NCI-H2107 (cell line): Measurements from ENCODE around the gene CGREF1.
"Not testable (repeated sequence)": the region's sequence is repeated elsewhere in the genome, so short reads cannot be mapped to it uniquely, and the experiment has no call there.

Experiments
- DNase-seq: peaks from one replicate; lab custom pipeline; 2025; lab: John Stamatoyannopoulos, UW

CGREF1 gene

DNA sequence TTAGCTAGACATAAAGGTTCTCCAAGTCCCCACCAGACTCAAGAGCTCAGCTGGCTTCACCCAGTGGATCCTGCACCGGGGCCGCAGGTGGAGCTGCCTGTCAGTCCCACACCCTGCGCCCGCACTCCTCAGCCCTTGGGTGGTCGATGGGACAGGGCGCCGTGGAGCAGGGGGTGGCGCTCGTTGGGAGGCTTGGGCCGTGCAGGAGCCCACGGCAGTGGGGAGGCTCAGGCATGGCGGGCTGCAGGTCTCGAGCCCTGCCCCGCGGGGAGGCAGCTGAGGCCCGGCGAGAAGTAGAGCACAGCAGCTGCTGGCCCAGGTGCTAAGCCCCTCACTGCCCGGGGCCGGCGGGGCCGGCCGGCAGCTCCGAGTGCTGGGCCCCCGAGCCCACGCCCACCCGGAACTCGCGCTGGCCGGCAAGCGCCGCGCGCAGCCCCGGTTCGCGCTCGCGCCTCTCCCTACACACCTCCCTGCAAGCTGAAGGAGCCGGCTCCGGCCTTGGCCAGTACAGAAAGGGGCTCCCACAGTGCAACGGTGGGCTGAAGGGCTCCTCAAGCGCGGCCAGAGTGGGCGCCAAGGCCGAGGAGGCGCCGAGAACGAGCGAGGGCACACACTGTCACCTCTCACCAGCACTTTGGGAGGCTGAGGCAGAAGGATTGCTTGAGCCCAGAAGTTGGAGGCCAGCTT is 7.4 kb downstream of the CGREF1 start:
- DNase-seq = not testable (repeated sequence)

DNA sequence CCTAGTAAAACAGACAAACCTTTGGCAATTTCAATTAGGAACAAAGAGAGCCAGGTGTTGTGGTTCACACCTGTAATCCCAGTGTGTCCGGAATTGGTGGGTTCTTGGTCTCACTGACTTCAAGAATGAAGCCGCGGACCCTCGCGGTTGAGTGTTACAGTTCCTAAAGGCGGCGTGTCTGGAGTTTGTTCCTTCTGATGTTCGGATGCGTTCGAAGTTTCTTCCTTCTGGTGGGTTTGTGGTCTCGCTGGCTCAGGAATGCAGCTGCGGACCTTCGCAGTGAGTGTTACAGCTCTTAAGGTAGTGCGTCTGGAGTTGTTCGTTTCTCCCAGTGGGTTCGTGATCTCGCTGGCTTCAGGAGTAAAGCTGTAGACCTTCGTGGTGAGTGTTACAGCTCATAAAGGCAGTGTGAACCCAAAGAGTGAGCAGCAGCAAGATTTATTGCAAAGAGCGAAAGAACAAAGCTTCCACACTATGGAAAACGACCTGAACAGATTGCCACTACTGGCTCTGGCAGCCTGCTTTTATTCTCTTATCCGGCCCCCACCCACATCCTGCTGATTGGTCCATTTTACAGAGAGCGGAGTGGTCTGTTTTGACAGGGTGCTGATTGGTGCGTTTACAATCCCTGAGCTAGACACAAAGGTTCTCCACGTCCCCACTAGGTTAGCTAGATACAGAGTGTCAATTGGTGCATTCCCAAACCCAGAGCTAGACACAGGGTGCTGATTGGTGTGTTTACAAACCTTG is 8.2 kb downstream of the CGREF1 start:
- not testable (repeated sequence) for DNase-seq

DNA sequence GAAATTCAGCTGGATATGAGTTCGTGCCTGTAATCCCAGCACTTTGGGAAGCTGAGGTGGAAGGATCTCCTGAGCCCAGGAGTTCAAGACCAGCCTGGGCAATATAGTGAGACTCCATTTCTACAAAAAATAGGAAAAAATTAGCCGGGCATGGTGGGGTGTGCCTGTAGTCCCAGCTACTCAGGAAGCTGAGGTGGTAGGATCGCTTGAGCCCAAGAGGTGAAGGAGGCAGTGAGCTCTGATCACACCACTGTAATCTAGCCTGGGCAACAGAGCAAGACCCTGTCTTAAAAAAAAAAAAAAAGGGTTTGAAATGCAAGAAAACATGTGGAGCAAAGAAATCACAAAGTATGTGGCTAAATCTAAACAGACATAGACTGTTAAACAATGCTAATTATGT is 9.8 kb downstream of the CGREF1 start:
- no peak for DNase-seq

DNA sequence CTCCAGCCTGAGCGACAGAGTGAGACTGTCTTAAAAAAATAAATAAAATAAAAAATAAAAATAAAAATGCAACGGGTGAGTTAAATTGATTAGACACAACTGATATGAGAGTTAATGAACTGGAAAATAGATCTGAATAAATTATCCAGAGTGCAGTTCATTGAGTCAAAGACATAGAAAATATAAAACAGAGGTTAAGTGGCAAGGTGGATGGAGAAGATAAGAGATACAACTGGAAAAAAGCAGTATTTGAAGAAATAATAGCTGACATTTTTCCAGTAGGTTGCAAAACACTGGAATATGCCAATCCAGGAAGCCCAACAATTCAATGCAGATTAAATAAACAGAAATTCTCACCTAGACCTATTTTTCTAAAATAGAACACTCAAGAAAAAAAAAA is 10.7 kb downstream of the CGREF1 start:
- no peak for DNase-seq

- DNase-seq = no peak
Measured at GRCh38 chr2:27105981-27106380, 12.9 kb downstream of the CGREF1 start.

DNA sequence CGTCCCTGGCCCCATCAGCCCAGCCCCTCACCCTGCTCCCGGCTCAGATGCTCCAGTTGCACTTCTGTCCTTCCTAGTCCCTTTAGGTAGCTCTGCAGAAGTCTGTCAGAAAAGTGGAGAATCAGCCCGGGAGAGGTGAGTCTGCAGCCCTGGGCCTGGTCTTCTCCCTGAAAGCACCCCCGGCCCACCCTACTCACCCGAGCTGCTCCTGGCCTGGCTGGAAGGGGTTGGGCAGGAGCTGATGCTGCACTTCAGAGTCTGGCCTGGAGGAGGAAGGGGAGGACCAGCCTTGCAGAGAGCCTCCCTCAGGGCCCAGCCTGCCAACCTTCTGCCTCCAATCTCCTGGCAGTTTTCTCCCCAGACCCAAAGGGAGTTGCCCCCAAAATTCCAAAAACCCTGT is 16.6 kb downstream of the CGREF1 start:
- no peak for DNase-seq

DNA sequence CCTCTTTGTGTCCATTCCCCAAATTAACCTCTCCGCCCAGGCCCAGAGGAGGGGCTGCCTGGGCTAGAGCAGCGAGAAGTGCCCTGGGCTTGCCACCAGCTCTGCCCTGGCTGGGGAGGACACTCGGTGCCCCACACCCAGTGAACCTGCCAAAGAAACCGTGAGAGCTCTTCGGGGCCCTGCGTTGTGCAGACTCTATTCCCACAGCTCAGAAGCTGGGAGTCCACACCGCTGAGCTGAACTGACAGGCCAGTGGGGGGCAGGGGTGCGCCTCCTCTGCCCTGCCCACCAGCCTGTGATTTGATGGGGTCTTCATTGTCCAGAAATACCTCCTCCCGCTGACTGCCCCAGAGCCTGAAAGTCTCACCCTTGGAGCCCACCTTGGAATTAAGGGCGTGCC is 18.9 kb downstream of the CGREF1 start:
- no peak for DNase-seq

- no peak for DNase-seq
Measured at GRCh38 chr2:27099334-27099955, 19.5 kb downstream of the CGREF1 start.

DNA sequence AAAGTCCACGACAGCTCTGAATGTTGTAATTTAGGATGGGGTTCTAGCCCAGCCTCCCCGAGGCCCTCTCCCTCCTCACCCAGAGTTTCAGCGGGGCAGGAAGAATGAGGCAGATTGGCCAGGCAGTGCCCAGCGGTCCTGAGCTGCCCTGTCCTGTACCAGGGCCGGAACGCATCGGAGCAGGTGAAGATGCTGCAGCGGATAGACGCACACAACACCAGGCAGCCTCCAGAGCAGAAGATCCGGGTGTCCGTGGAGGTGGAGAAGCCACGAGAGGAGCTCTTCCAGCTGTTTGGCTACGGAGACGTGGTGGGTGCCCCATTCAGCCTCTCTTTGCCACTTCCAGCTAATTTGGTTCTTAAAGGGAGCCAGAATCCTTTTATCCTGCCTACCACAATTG is 21.6 kb downstream of the CGREF1 start:
- no peak for DNase-seq

DNA sequence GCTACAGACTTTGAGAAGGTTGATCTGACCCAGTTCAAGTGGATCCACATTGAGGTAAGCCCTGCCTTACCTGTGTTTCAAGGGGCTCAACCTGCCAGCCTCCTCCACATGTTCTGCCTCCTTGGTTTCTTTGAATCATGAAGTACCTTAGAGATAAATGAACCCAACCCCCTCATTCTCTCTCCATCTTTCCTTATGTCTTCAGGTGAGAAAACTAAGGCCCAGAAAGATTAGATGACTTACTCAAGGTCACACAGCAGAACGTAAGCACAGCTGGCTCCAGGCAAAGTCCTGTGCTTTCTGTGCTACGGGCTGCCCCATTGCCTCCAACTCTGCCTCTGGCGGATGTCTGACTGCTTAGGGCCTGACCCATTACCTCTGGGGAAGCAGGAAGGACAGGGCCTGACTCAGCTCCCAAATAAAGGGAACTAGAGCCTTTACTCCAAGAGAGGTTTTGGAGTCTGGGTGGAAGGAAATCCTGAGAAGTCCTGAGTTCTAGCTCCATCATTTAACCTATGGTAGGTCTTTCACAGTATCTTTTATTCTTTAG is 22.1 kb downstream of the CGREF1 start:
- DNase-seq = no peak

- DNase-seq = no peak
Measured at GRCh38 chr2:27095745-27096651, 22.9 kb downstream of the CGREF1 start.

- no peak for DNase-seq
Measured at GRCh38 chr2:27095427-27095744, 23.5 kb downstream of the CGREF1 start.

- DNase-seq = no peak
Measured at GRCh38 chr2:27094353-27094984, 24.5 kb downstream of the CGREF1 start.

DNA sequence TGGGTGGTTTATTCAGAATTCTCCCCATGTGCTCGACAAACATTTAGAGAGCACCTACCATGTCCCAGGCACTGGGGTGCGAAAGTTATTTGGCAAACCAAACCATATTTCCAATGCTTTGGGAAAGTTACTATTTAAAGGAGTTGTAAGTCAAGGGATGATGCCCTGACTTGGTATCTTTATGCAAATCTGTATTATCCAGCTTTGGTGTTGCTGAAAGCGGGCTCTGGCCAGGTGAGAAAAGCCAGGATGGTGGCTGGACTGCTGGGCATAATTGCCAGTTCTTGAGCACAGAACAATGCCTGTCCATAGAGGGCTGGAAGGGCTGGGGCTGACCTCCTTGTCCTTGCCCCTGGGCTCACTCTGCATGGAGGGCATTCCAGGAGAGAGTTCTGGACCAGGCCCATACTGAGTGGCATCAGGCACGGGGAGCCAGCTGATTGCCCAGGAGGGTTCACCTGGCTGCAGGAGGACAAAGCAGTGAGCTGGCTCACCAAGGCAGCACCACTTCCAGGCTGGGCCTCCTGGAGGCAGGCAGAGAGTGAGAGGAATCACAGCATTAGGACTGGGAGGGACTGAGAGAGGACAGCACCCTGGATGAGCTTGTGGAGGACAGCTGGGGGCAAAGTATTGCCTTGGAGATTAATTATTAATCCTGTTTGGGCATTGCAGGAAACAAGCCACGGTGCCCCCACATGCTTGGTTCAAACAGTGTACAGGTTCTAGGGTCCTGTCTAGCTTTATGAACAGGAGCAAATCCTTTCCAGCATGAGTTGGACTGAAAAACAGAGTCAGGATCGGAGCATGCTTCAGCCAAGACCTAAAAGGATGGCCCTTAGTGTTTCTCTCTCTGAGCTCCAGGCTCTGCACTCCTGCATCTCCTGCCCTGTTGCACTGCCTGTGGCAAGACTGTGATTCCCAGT is 25.2 kb downstream of the CGREF1 start:
- DNase-seq = no peak

- no peak for DNase-seq
Measured at GRCh38 chr2:27092696-27093429, 26.1 kb downstream of the CGREF1 start.

DNA sequence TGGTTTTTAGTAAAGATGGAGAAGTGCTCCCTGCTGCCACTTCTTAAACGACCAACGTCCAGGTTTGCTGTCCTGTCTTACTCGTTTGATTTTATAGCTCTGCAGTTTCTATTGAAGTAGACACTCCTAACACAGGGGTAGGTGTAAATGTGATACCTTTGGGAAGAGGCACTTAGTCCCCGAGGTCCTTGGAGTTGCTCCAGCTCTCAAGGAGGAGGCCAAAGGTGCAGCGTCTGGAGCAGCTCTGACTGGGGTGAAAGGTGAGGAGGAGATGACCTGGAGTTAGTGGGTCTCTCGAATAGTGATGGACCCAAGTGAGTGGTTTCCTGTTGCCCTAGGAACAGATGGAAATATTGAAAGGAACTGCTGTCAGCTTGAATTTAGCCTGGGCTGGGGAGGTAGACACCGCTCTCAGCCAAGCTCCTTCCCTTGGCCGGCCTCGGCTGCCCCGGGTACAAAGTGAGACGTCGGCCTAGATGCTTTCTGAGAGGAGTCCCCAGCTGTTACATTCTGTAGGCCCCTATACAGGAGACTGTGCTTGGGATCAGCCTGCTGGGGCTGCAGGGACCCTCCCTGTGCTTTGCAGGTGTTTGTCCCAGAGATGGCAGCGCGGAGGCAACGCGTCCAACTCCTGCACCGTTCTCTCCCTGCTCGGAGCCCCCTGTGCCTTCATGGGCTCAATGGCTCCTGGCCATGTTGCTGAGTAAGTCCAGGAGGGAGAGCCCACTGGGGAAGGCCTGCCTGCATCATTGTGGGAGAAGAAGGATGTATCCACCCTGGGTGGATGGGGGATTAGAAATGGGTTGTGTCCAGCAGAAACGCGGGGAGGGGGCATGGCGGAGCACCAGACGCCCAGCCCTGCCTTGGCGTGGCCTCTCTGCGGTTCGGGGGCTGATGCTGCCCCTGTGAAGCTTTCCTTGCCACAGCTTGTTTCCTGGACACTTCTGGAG is 26.9 kb downstream of the CGREF1 start:
- DNase-seq = no peak

GRCh38 chr2:27089111-27089954 is 29.6 kb downstream of the CGREF1 start:
- DNase-seq = no peak

GRCh38 chr2:27088634-27089033 is 30.3 kb downstream of the CGREF1 start:
- no peak for DNase-seq
